Posterior cingulate gyrus (tissue), 11 donors: ENCODE data around the gene SPINK8.
"Not testable (repeated sequence)": the region's sequence is repeated elsewhere in the genome, so short reads cannot be mapped to it uniquely, and the experiment has no call there.

ENCODE experiments used
- DNase-seq, 10 donors: peaks; one replicate each; pipeline versions ENCODE4 v3.0.0 to v3.0.0-alpha.2; 2020 to 2021; ENCODE audit warnings: mixed read lengths in 3 of 10
- intact Hi-C: fragments of 100-400 bp; cut with DNase I; formaldehyde crosslinking; loops from one replicate; pipeline ENCODE4 v1.15.1; 2023

SPINK8 gene

GRCh38 chr3:48280881-48281280 lies 52.6 kb downstream of the SPINK8 start:
- no peak for DNase-seq
- intact Hi-C loops, result no loop called here

- no peak for DNase-seq
- intact Hi-C loops, result no loop called here
Observed at GRCh38 chr3:48278884-48279559, 54.4 kb downstream of the SPINK8 start.

DNA sequence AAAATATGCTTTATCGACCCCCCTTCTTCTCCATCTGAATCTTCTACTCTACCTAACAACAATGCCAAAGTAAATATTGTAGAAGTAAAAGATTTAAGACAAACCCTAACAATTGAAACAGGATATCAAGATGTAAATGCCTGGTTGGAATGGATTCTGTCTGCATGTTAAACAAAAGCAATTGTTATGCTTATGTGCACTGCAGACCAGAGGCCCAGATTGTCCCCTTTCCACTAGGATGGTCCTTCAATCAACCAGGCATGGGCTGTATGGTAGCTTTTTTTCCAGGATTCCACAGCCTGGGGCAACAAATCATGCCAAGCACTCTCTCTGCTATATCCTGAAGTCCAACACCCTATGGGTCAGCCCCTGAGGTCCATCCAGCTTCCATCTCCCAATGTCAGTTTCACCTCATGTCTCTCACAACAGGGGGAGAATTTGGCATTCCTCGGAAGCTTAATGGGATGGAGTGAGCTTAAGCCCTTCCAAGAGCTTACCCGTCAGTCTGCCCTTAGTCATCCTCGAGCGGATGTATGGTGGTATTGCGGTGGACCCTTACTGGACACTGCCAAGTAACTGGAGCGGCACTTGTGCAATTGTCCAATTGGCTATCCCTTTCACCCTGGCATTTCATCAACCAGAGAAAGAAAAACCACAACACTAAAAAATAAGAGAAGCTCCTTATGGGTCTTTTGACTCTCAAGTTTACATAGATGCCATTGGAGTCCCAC lies 56.4 kb downstream of the SPINK8 start:
- intact Hi-C loops, result no loop called here
- DNase-seq, result no peak

DNA sequence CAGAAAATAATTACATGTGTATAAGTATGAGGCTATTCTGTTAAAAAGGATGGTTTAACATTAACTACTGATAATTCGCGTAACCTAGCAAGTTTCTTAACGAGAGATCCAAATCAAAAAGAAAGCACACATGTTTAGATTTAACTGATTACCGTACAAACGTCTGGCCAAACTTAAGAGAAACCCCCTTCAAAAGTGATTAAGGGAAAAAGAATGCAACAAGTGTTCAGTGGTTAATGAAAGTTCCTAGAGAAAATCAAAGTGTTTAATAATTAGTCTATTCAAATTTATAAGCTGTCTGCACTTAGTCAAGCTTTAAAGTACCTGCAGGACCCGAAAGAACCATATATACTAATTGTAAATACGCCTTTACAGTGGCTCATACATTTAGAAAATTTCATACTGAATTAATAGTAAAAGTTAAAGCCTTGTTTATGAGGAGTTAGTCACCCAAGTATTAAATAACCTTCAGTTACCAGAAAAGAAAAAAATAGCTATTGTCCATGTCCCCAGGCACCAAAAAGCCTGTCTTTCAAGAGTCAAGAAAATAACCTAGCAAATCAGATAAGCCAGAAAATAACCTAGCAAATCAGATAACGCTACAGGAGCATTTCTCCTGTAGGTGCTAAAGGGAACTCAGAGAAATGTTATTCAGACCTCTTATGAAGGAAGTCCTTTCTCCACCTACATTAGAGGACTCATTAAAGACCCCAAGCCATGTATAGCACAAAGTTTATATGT lies 58.0 kb downstream of the SPINK8 start:
- DNase-seq, result no peak
- intact Hi-C loops, result no loop called here

DNA sequence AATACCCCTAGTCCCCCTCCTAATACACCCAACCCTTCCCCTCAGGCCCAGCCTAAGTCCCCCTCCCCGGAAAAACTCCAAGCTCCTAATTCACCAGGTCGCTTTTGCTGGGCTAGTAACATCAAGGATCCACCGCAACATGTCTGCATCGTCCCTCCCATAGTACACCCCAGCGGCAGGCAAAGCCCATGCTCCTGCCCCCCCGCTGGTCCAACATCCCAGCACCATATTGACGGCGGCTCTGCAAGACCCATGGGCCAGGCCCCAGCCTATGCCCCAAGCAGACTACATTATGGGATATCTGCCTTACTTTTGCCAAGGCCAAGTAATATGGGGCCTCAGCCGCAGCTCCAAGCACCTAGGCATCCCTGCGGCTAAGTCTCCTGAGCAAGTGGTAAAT lies 59.0 kb downstream of the SPINK8 start:
- intact Hi-C loops, result loop anchor here (5.0 kb wide), 1 partner anchor 42 kb away; no protein-coding TSS in a partner anchor
- no peak for DNase-seq

DNA sequence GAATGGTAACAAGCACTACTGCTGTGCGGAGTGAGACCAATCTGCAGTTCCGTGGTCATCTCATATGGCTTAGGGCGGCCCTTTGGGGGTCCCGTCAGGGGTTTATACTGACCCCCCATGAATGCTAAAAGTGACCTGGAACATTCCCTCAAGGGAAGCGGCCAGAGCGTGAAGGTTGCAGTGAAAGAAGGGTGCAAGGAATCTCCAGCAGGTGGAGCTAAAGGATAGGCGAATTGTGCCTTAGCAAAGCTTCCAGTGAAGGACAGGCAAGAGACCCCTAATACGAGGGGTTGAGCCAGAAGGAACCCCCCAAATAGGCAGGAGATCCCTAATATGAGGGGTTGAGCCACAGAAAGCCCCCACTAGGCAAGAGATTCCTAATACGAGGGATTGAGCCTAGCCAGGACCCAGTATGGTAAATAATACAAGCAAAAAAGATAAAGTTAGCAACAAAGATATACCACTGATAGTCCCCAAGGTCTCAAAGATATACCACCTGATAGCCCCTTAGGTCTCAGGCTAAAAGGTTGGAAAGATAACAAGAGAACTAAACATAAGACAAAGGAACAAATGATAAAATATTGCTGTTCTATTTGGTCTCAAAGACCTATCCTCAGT lies 59.8 kb downstream of the SPINK8 start:
- DNase-seq, result peak in 4 of 10 donors; percentile 32 to 56 (median 46)

GRCh38 chr3:48271763-48272498 lies 61.5 kb downstream of the SPINK8 start:
- intact Hi-C loops, result loop anchor here (5.0 kb wide), 1 partner anchor 40 kb away; no protein-coding TSS in a partner anchor
- no peak for DNase-seq

More for the DNA sequence above, 59.8 kb downstream of the SPINK8 start:
- intact Hi-C loops, result loop anchor here (1.0 to 5.0 kb wide), 2 partner anchors 41 to 163 kb away; no protein-coding TSS in a partner anchor

- not testable (repeated sequence) for DNase-seq
- intact Hi-C loops, result loop anchor here (5.0 kb wide), 1 partner anchor 39 kb away; no protein-coding TSS in a partner anchor
Observed at GRCh38 chr3:48271223-48271622, 62.2 kb downstream of the SPINK8 start.

- intact Hi-C loops, result loop anchor here (5.0 kb wide), 1 partner anchor 38 kb away; no protein-coding TSS in a partner anchor
- DNase-seq, result no peak
Observed at GRCh38 chr3:48270306-48270705, 63.2 kb downstream of the SPINK8 start.

- DNase-seq, result no peak
- intact Hi-C loops, result no loop called here
Observed at GRCh38 chr3:48269592-48269991, 63.9 kb downstream of the SPINK8 start.

DNA sequence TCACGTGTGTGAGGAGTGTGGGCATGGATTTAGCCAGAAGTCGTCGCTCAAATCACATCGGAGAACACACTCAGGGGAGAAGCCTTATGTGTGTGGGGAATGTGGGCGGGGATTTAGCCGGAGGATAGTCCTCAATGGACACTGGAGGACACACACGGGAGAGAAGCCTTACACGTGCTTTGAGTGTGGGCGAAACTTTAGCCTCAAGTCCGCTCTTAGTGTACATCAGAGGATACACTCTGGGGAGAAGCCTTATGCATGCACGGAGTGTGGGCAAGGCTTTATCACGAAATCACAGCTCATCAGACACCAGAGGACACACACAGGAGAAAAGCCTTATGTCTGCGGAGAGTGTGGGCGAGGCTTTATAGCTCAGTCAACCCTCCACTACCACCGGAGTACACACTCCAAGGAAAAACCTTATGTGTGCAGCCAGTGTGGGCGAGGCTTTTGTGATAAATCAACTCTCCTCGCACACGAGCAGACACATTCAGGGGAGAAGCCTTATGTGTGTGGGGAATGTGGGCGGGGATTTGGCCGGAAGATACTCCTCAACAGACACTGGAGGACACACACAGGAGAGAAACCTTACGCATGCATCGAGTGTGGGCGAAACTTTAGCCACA lies 64.4 kb downstream of the SPINK8 start:
- DNase-seq, result peak in 9 of 10 donors; percentile 18 to 93 (median 63)
- intact Hi-C loops, result no loop called here

GRCh38 chr3:48268381-48268935 lies 65.0 kb downstream of the SPINK8 start:
- intact Hi-C loops, result no loop called here

DNA sequence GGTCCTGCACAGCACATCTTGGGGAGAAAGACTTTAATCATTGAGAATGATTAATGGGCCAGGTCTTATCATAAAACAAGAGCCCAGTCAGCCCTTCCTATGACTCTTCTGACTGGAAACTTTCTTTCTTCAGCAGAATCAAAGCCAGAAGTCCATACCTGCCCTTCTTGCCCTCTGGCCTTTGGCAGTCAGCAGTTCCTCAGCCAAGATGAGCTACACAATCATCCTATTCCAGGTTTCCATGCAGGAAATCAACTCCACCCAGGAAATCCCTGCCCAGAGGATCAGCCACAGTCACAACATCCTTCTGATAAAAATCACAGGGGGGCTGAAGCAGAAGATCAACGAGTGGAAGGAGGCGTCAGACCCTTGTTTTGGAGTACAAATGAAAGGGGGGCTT lies 65.7 kb downstream of the SPINK8 start:
- intact Hi-C loops, result no loop called here
- no peak for DNase-seq

More at GRCh38 chr3:48268381-48268935, 65.0 kb downstream of the SPINK8 start:
- DNase-seq, result peak in 6 of 10 donors; percentile 20 to 86 (median 38)

- intact Hi-C loops, result no loop called here
- no peak for DNase-seq
Observed at GRCh38 chr3:48258530-48258929, 74.9 kb downstream of the SPINK8 start.
